Hepatocyte (in vitro differentiated cells): ENCODE data around the gene SLC25A22. TPM values are rescaled to one million over a fixed set of nuclear protein-coding genes. Genes with fewer than 3 reads are reported as not detected.

ENCODE experiments used
- DNase-seq: peaks from one replicate; pipeline ENCODE4 v3.0.0-alpha.2; 2016; ENCODE audit warnings: low spot score
- H2AFZ ChIP-seq: fragments of 200-600 bp; sonication (generic); 2 replicates; pipeline ENCODE4 v1.6.0; 2016; ENCODE audit warnings: antibody characterized with exemption, mild to moderate bottlenecking
- H3K27ac ChIP-seq: fragments of 200-600 bp; sonication (generic); 2 replicates; pipeline ENCODE4 v1.5.1; 2016; ENCODE audit warnings: mild to moderate bottlenecking
- H3K27me3 ChIP-seq: fragments of 200-600 bp; sonication (generic); 2 replicates; pipeline ENCODE4 v1.6.1; 2016
- H3K36me3 ChIP-seq: fragments of 200-600 bp; sonication (generic); replicated peaks from 2 replicates; pipeline ENCODE4 v1.5.1; 2016; ENCODE audit warnings: low read depth; ENCODE audit not compliant: insufficient read depth
- H3K4me1 ChIP-seq: fragments of 200-600 bp; sonication (generic); 2 replicates; pipeline ENCODE4 v1.5.1; 2016; ENCODE audit warnings: mild to moderate bottlenecking, moderate library complexity; ENCODE audit not compliant: insufficient read depth
- H3K4me2 ChIP-seq: fragments of 200-600 bp; sonication (generic); 2 replicates; pipeline ENCODE4 v1.6.0; 2016
- H3K4me3 ChIP-seq: fragments of 200-600 bp; sonication (generic); 2 replicates; pipeline ENCODE4 v1.5.1; 2016; ENCODE audit warnings: mild to moderate bottlenecking
- H3K79me2 ChIP-seq: fragments of 200-600 bp; sonication (generic); 2 replicates; pipeline ENCODE4 v1.6.0; 2017; ENCODE audit warnings: mild to moderate bottlenecking
- H3K9me2 ChIP-seq: fragments of 200-600 bp; sonication (generic); replicated peaks from 2 replicates; pipeline ENCODE4 v1.6.0; 2017; ENCODE audit warnings: mild to moderate bottlenecking; ENCODE audit not compliant: insufficient read depth
- H3K9me3 ChIP-seq: fragments of 200-600 bp; sonication (generic); 2 replicates; pipeline ENCODE4 v1.5.1; 2016; ENCODE audit warnings: low read depth, mild to moderate bottlenecking
- H4K20me1 ChIP-seq: fragments of 200-600 bp; sonication (generic); 2 replicates; pipeline ENCODE4 v1.6.0; 2016; ENCODE audit warnings: mild to moderate bottlenecking; ENCODE audit not compliant: insufficient read depth, poor library complexity, severe bottlenecking
- CTCF ChIP-seq: fragments of 200-600 bp; sonication (generic); IDR thresholded peaks from 2 replicates; pipeline ENCODE4 v1.5.1; 2016; ENCODE audit warnings: antibody characterized with exemption, mild to moderate bottlenecking; ENCODE audit not compliant: poor library complexity
- EZH2 ChIP-seq: fragments of 200-600 bp; sonication (generic); IDR thresholded peaks from 2 replicates; pipeline ENCODE4 v1.6.1; 2016; ENCODE audit warnings: antibody characterized with exemption, mild to moderate bottlenecking, borderline replicate concordance
- EZH2phosphoT487 ChIP-seq: fragments of 200-600 bp; sonication (generic); IDR thresholded peaks from one replicate; pipeline ENCODE4 v1.6.1; 2018; ENCODE audit warnings: antibody characterized with exemption, mild to moderate bottlenecking, low read depth, moderate library complexity; ENCODE audit not compliant: unreplicated experiment, severe bottlenecking
- WGBS: methylation state at CpG from one replicate; pipeline ENCODE4 v1.1.6; 2016; ENCODE audit warnings: low lambda C conversion rate; ENCODE audit errors: missing lambda C conversion rate; 5-methylcytosine and 5-hydroxymethylcytosine counted together
- polyA plus RNA-seq: library from polyadenylated mRNA; unstranded; fragments of >200 nt; fragmentation: Nextera tagmentation; extraction: Ambion mirVana; gene quantifications from 2 replicates; pipeline ENCODE4 v1.2.1, GENCODE V29; 2016
- total RNA-seq: library from RNA; depleted of rRNA; stranded (reverse); fragments of >200 nt; gene quantifications from 2 replicates; pipeline ENCODE4 v1.2.3, GENCODE V29; 2014

The SLC25A22 gene
- total and polyA plus RNA-seq, 2 experiments from 2014 or later, result 16.2 to 19.7 TPM

GRCh38 chr11:769887-770641, 28.0 kb downstream of the SLC25A22 start:
- DNase-seq, result peak; percentile 3
- Histone ChIP-seq H3K4me2 (no peak overlapping the region), H3K27ac (no peak overlapping the region), H3K27me3 (no peaks in the 10 kb centered on the region), H3K9me3 (no peaks in the 10 kb centered on the region), H2AFZ (no peak overlapping the region), H3K9me2 (no peaks in the 10 kb centered on the region), H3K4me1 (no peaks in the 10 kb centered on the region), H3K79me2 (peaks cover 24% of the 10 kb centered on the region), H3K4me3 (no peak overlapping the region), H4K20me1 (peaks cover 23% of the 10 kb centered on the region), H3K36me3 (no peaks in the 10 kb centered on the region)
- WGBS, result 95% methylated on average over 23 of the region's 23 CpGs
- no peak for TF ChIP-seq EZH2
- TF ChIP-seq CTCF, result no peak
- no peak for TF ChIP-seq EZH2phosphoT487

GRCh38 chr11:767238-767637, 30.8 kb downstream of the SLC25A22 start:
- Histone ChIP-seq H4K20me1 (peaks cover 8% of the 10 kb centered on the region), H2AFZ (no peak overlapping the region), H3K9me3 (no peaks in the 10 kb centered on the region), H3K79me2 (no peaks in the 10 kb centered on the region), H3K36me3 (no peaks in the 10 kb centered on the region), H3K9me2 (no peaks in the 10 kb centered on the region), H3K27ac (no peak overlapping the region), H3K4me2 (no peak overlapping the region), H3K4me1 (peaks cover 7% of the 10 kb centered on the region), H3K4me3 (no peak overlapping the region), H3K27me3 (no peaks in the 10 kb centered on the region)
- DNase-seq, result no peak
- TF ChIP-seq EZH2phosphoT487, result no peak
- no peak for TF ChIP-seq CTCF
- TF ChIP-seq EZH2, result no peak
- WGBS, result 95% methylated on average over 11 of the region's 11 CpGs

- peaks cover 8% of the 10 kb centered on the region for H4K20me1 ChIP-seq
- no peak overlapping the region for H2AFZ ChIP-seq
- no peaks in the 10 kb centered on the region for H3K9me2 ChIP-seq
- WGBS, result 94% methylated on average over 2 of the region's 2 CpGs
- no peak for DNase-seq
- no peaks in the 10 kb centered on the region for H3K79me2 ChIP-seq
- no peak overlapping the region for H3K27ac ChIP-seq
- H3K4me3 ChIP-seq, result no peak overlapping the region
- no peak overlapping the region for H3K4me2 ChIP-seq
- H3K4me1 ChIP-seq, result peaks cover 8% of the 10 kb centered on the region
- H3K27me3 ChIP-seq, result no peaks in the 10 kb centered on the region
- TF ChIP-seq EZH2phosphoT487, result no peak
- TF ChIP-seq EZH2, result no peak
- no peak for TF ChIP-seq CTCF
- H3K9me3 ChIP-seq, result no peaks in the 10 kb centered on the region
- H3K36me3 ChIP-seq, result no peaks in the 10 kb centered on the region
Measured at GRCh38 chr11:766936-767210, 31.2 kb downstream of the SLC25A22 start.
